ENCODE measurements around the gene PSTPIP2. TPM values are rescaled to one million over a fixed set of nuclear protein-coding genes. Genes with fewer than 3 reads are reported as not detected.

PSTPIP2 gene
- total and polyA plus RNA-seq, 2 experiments from 2014 or later, result 11.9 to 24.5 TPM

- H3K79me2 ChIP-seq, result peaks cover 26% of the 10 kb centered on the region
- H3K4me1 ChIP-seq (ENCODE audit: insufficient read depth), result peaks cover 5% of the 10 kb centered on the region
- no peaks in the 10 kb centered on the region for H3K9me3 ChIP-seq (ENCODE audit: low read depth)
- under 1% methylated on average over 44 of the region's 57 CpGs for WGBS (ENCODE audit: low lambda C conversion rate, missing lambda C conversion rate)
- H4K20me1 ChIP-seq (ENCODE audit: insufficient read depth, poor library complexity, severe bottlenecking), result no peaks in the 10 kb centered on the region
- peak within 1 kb of the TSS; percentile 84 for H2AFZ ChIP-seq
- no peak for TF ChIP-seq CTCF (IDR thresholded peaks at IDR 0.05; ENCODE audit: poor library complexity)
- no peak for TF ChIP-seq EZH2 (IDR thresholded peaks at IDR 0.05; ENCODE audit: borderline replicate concordance)
- TF ChIP-seq EZH2phosphoT487 (IDR thresholded peaks at IDR 0.05; ENCODE audit: low read depth, severe bottlenecking, unreplicated experiment), result no peak
- peak within 1 kb of the TSS; percentile 84 for H3K4me2 ChIP-seq
- H3K27me3 ChIP-seq, result no peaks in the 10 kb centered on the region
- DNase-seq (ENCODE audit: low spot score), result peak; percentile 95
- no peaks in the 10 kb centered on the region for H3K9me2 ChIP-seq (replicated peaks; ENCODE audit: insufficient read depth)
- no peaks in the 10 kb centered on the region for H3K36me3 ChIP-seq (replicated peaks; ENCODE audit: insufficient read depth, low read depth)
- peak within 1 kb of the TSS; percentile 74 for H3K27ac ChIP-seq
- peak within 1 kb of the TSS; percentile 73 for H3K4me3 ChIP-seq
Observed at GRCh38 chr18:46104128-46104911, 32.3 kb upstream of the PSTPIP2 start, which contains the start of gene HAUS1. TSS of gene HAUS1 (plus strand) at chr18:46104385. CDS start at chr18:46104412, 27 bp downstream.

GRCh38 chr18:46099463-46099862 lies 27.4 kb upstream of the PSTPIP2 start:
- Histone ChIP-seq H4K20me1 (ENCODE audit: insufficient read depth, poor library complexity, severe bottlenecking) (peaks cover 12% of the 10 kb centered on the region), H3K4me3 (no peak overlapping the region), H3K27me3 (no peaks in the 10 kb centered on the region), H3K4me1 (ENCODE audit: insufficient read depth) (peaks cover 12% of the 10 kb centered on the region), H3K9me3 (ENCODE audit: low read depth) (no peaks in the 10 kb centered on the region), H2AFZ (no peak overlapping the region), H3K4me2 (no peak overlapping the region), H3K9me2 (replicated peaks; ENCODE audit: insufficient read depth) (no peaks in the 10 kb centered on the region), H3K36me3 (replicated peaks; ENCODE audit: insufficient read depth, low read depth) (no peaks in the 10 kb centered on the region), H3K27ac (no peak overlapping the region), H3K79me2 (peaks cover 40% of the 10 kb centered on the region)
- no peak for DNase-seq (ENCODE audit: low spot score)
- WGBS (ENCODE audit: low lambda C conversion rate, missing lambda C conversion rate), result 98% methylated on average over 8 of the region's 8 CpGs
- no peak for TF ChIP-seq EZH2 (IDR thresholded peaks at IDR 0.05; ENCODE audit: borderline replicate concordance)
- no peak for TF ChIP-seq CTCF (IDR thresholded peaks at IDR 0.05; ENCODE audit: poor library complexity)
- no peak for TF ChIP-seq EZH2phosphoT487 (IDR thresholded peaks at IDR 0.05; ENCODE audit: low read depth, severe bottlenecking, unreplicated experiment)

DNA sequence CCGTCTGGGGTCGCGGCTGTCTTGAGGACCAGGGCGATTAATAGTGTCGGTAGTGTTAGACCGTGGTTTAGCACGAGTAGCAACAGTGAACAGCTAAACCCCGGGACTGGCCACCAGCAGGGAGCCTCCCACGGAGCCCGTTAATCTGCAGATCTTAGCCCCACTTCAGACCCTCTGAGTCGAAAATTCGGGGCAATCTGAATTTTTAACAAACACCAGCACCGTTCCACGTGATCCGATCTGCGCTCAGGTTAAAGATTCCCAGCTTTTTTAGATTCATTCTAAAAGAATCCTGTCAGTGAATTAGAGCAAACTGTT lies 26.5 kb upstream of the PSTPIP2 start:
- Histone ChIP-seq H3K4me3 (peak overlapping the region; percentile 85), H3K79me2 (peaks cover 49% of the 10 kb centered on the region), H3K9me3 (ENCODE audit: low read depth) (no peaks in the 10 kb centered on the region), H3K27me3 (no peaks in the 10 kb centered on the region), H3K36me3 (replicated peaks; ENCODE audit: insufficient read depth, low read depth) (no peaks in the 10 kb centered on the region), H3K4me2 (peak overlapping the region; percentile 75), H3K9me2 (replicated peaks; ENCODE audit: insufficient read depth) (no peaks in the 10 kb centered on the region), H3K27ac (peak overlapping the region; percentile 94), H2AFZ (peak overlapping the region; percentile 92), H3K4me1 (ENCODE audit: insufficient read depth) (peaks cover 12% of the 10 kb centered on the region), H4K20me1 (ENCODE audit: insufficient read depth, poor library complexity, severe bottlenecking) (peaks cover 13% of the 10 kb centered on the region)
- 17% methylated on average over 16 of the region's 16 CpGs for WGBS (ENCODE audit: low lambda C conversion rate, missing lambda C conversion rate)
- DNase-seq (ENCODE audit: low spot score), result no peak
- TF ChIP-seq EZH2 (IDR thresholded peaks at IDR 0.05; ENCODE audit: borderline replicate concordance) (no peak), CTCF (IDR thresholded peaks at IDR 0.05; ENCODE audit: poor library complexity) (no peak), EZH2phosphoT487 (IDR thresholded peaks at IDR 0.05; ENCODE audit: low read depth, severe bottlenecking, unreplicated experiment) (no peak)

Measured in hepatocyte (in vitro differentiated cells).